VCaP (cell line): Measurements from ENCODE around the gene CFAP221.

Experiments
- H3K27ac ChIP-seq: fragments of 450-650 bp; 2 replicates; pipeline ENCODE4 v1.5.1; 2017
- CTCF ChIP-seq: fragments of 450-650 bp; conservative IDR thresholded peaks from 2 replicates; pipeline ENCODE4 v1.5.1; 2017; ENCODE audit warnings: mild to moderate bottlenecking, moderate library complexity

CFAP221 gene

DNA sequence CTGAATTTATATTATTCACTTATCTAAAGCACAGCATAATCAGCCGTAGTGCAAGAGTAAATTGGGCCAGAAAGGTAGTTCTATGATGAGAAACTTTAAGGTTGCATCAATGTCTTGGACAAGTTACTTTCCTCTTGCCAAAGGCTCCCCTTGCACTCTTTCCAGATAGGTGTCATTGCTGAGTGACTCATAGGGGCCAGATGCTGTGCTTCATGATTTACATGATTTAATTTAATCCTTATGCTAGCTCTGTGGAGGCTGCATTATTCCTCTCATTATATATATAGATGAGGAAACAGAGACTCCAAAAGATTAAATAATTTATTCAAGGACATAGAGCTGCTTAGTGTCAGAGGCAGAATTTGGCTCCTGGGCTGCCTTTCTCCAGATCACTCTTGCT, 5.0 kb downstream of the CFAP221 start:
- no peak overlapping the region for H3K27ac ChIP-seq
- TF ChIP-seq CTCF, result no peak

DNA sequence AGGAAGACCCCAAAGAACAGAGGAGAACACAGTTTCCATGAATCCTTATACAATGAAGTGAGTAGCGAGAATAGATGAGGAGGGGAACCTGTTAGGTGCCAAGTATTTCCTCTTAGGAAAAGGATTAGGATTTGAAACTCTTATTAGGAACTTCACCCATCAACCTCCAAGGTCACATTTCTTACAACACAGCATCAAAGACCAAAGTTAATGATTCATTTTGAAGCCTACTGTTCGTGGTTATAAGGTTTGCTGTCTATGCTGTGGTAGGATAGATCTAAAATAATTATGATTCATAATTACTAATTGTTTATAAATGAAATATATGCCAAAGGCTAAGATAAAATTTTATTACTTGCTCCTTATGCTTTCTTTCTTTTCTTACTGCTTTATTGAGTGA, 6.1 kb downstream of the CFAP221 start:
- TF ChIP-seq CTCF, result no peak
- no peak overlapping the region for H3K27ac ChIP-seq

- no peak for TF ChIP-seq CTCF
- H3K27ac ChIP-seq, result no peak overlapping the region
Observed at GRCh38 chr2:119550856-119551255, 6.6 kb downstream of the CFAP221 start.

GRCh38 chr2:119552902-119553301, 8.7 kb downstream of the CFAP221 start:
- no peak overlapping the region for H3K27ac ChIP-seq
- TF ChIP-seq CTCF, result no peak

GRCh38 chr2:119553687-119554344, 9.6 kb downstream of the CFAP221 start:
- TF ChIP-seq CTCF, result no peak

GRCh38 chr2:119565481-119565880, 21.2 kb downstream of the CFAP221 start:
- no peak for TF ChIP-seq CTCF
- H3K27ac ChIP-seq, result no peak overlapping the region

More at GRCh38 chr2:119553687-119554344, 9.6 kb downstream of the CFAP221 start:
- H3K27ac ChIP-seq, result no peak overlapping the region

- TF ChIP-seq CTCF, result no peak
- no peak overlapping the region for H3K27ac ChIP-seq
Observed at GRCh38 chr2:119567292-119567691, 23.0 kb downstream of the CFAP221 start.
